K562 (cell line): ENCODE measurements around the gene ARHGAP10. TPM values are rescaled to one million over a fixed set of nuclear protein-coding genes. Genes with fewer than 3 reads are reported as not detected.

Experiments used
- ATF7 ChIP-seq: fragments of 450-650 bp; IDR thresholded peaks from 2 replicates; pipeline ENCODE4 v1.7.1; 2014; ENCODE audit warnings: mild to moderate bottlenecking, moderate library complexity
- C11orf30 ChIP-seq: fragments of 450-650 bp; IDR thresholded peaks from 2 replicates; pipeline ENCODE4 v1.6.1; 2016; ENCODE audit warnings: low read depth, mild to moderate bottlenecking
- CHD2 ChIP-seq: IDR thresholded peaks from 2 replicates; pipeline ENCODE4 v1.6.1; 2011; ENCODE audit warnings: low read depth, low read length
- CTCFL ChIP-seq: IDR thresholded peaks from 2 replicates; pipeline ENCODE4 v1.6.1; 2011; ENCODE audit warnings: borderline replicate concordance, low read depth, mild to moderate bottlenecking, moderate library complexity, low read length; ENCODE audit not compliant: insufficient read depth, poor library complexity, severe bottlenecking
- ILK ChIP-seq: fragments of 450-650 bp; IDR thresholded peaks from 2 replicates; pipeline ENCODE4 v1.6.1; 2016; ENCODE audit warnings: missing genetic modification characterization, low read depth, mild to moderate bottlenecking, missing compliant biosample characterization, moderate library complexity, borderline replicate concordance
- KAT7 ChIP-seq: sonication (generic); formaldehyde crosslinking; IDR thresholded peaks from 2 replicates; pipeline ENCODE4 v1.8.0; 2022; ENCODE audit warnings: missing genetic modification reagents, mild to moderate bottlenecking, borderline replicate concordance
- MED1 ChIP-seq: sonication (generic); formaldehyde crosslinking; IDR thresholded peaks from 2 replicates; pipeline ENCODE4 v1.8.1; 2023; ENCODE audit warnings: missing genetic modification reagents, borderline replicate concordance
- NBN ChIP-seq: fragments of 450-650 bp; IDR thresholded peaks from 2 replicates; pipeline ENCODE4 v1.6.1; 2016; ENCODE audit warnings: low read depth, mild to moderate bottlenecking
- NR2C1 ChIP-seq, 2 experiments: fragments of 450-650 bp; IDR thresholded peaks; 2 replicates each; pipeline ENCODE4 v1.6.1; 2017; ENCODE audit warnings: mild to moderate bottlenecking in 2 of 2, antibody characterized with exemption in 1 of 2, inconsistent platforms in 1 of 2, missing compliant biosample characterization in 1 of 2, missing genetic modification characterization in 1 of 2
- PATZ1 ChIP-seq: fragments of 250-450 bp; sonication (Bioruptor Pico); IDR thresholded peaks from 2 replicates; pipeline ENCODE4 v1.5.0; 2020; ENCODE audit warnings: mild to moderate bottlenecking, borderline replicate concordance
- RBM17 ChIP-seq: fragments of 200-400 bp; formaldehyde crosslinking; IDR thresholded peaks from 2 replicates; pipeline ENCODE4 v1.6.1; 2017; ENCODE audit warnings: low read depth, mild to moderate bottlenecking, low read length, borderline replicate concordance
- RUNX1 ChIP-seq: sonication (generic); IDR thresholded peaks from 2 replicates; pipeline ENCODE4 v1.6.1; 2016; ENCODE audit warnings: antibody characterized with exemption, low read depth
- SMARCE1 ChIP-seq: fragments of 450-650 bp; IDR thresholded peaks from 2 replicates; pipeline ENCODE4 v1.7.1; 2016; ENCODE audit warnings: mild to moderate bottlenecking
- SOX6 ChIP-seq: fragments of 450-650 bp; IDR thresholded peaks from 2 replicates; pipeline ENCODE4 v1.6.1; 2014; ENCODE audit warnings: mild to moderate bottlenecking
- THRB ChIP-seq: fragments of 450-650 bp; formaldehyde crosslinking; conservative IDR thresholded peaks from 2 replicates; pipeline ENCODE4 v1.4.0; 2022; ENCODE audit warnings: mild to moderate bottlenecking, missing genetic modification characterization
- ZNF212 ChIP-seq: fragments of 450-650 bp; formaldehyde crosslinking; IDR thresholded peaks from 2 replicates; pipeline ENCODE4 v1.4.0; 2020; ENCODE audit warnings: mild to moderate bottlenecking
- ZNF253 ChIP-seq: fragments of 250-450 bp; sonication (Bioruptor Pico); conservative IDR thresholded peaks from 2 replicates; pipeline ENCODE4 v1.6.1; 2021; ENCODE audit warnings: mild to moderate bottlenecking
- ZNF3 ChIP-seq: fragments of 250-450 bp; sonication (Bioruptor Pico); IDR thresholded peaks from 2 replicates; pipeline ENCODE4 v1.5.0; 2021; ENCODE audit warnings: mild to moderate bottlenecking, moderate library complexity
- ZNF347 ChIP-seq: fragments of 450-650 bp; formaldehyde crosslinking; IDR thresholded peaks from 2 replicates; pipeline ENCODE4 v1.4.0; 2020; ENCODE audit warnings: low read depth, mild to moderate bottlenecking, moderate library complexity
- ZNF384 ChIP-seq: IDR thresholded peaks from 2 replicates; pipeline ENCODE4 v1.6.1; 2012; ENCODE audit warnings: low read depth, low read length, improper control_type of control experiment
- ZNF695 ChIP-seq: fragments of 450-650 bp; formaldehyde crosslinking; IDR thresholded peaks from 2 replicates; pipeline ENCODE4 v1.4.0; 2020; ENCODE audit warnings: mild to moderate bottlenecking, moderate library complexity
- ZNF696 ChIP-seq: fragments of 250-450 bp; sonication (Bioruptor Pico); conservative IDR thresholded peaks from 2 replicates; pipeline ENCODE4 v1.4.0; 2020; ENCODE audit warnings: mild to moderate bottlenecking, moderate library complexity
- ZNF740 ChIP-seq, 3 experiments: fragments of 200-800 bp in 1 of 3; sonication (Bioruptor generic) in 1 of 3; sonication (generic) in 1 of 3; formaldehyde crosslinking in 1 of 3; IDR thresholded peaks; 2 replicates each; pipeline versions ENCODE4 v1.6.1 to v1.8.0; 2016 to 2022; ENCODE audit warnings: mild to moderate bottlenecking in 2 of 3, missing compliant biosample characterization in 2 of 3, missing genetic modification characterization in 2 of 3, missing genetic modification reagents in 1 of 3
- ZNF764 ChIP-seq: fragments of 250-450 bp; sonication (Bioruptor Pico); IDR thresholded peaks from 2 replicates; pipeline ENCODE4 v1.4.0; 2020; ENCODE audit warnings: low read depth, mild to moderate bottlenecking, moderate library complexity
- polyA plus RNA-seq, 8 experiments: library from polyadenylated mRNA; depleted of rRNA in 4 of 8; stranded (reverse) in 5 of 8; unstranded in 3 of 8; fragments of >200 nt; fragmentation: Nextera tagmentation in 2 of 8; fragmentation: Illumina TruSeq in 1 of 8; extraction: Ambion mirVana in 2 of 8; extraction: Trizol in 1 of 8; gene quantifications; 2 replicates each; pipeline versions ENCODE4 v1.2.1 to v1.2.3, GENCODE V29; 2011 to 2014; ENCODE audit warnings: inconsistent platforms in 1 of 8, missing spikeins in 1 of 8
- total RNA-seq, 7 experiments: library from RNA; depleted of rRNA in 6 of 7; stranded (reverse); fragments of >200 nt in 6 of 7; fragmentation: Illumina TruSeq in 2 of 7; extraction: Trizol in 2 of 7; gene quantifications; 2 replicates each; pipeline versions ENCODE4 v1.2.1 to v1.2.3, GENCODE V29; 2011 to 2021; ENCODE audit warnings: low replicate concordance in 1 of 7

The ARHGAP10 gene
- total and polyA plus RNA-seq, 9 of the 15 experiments (the other 6 are each of a cell fraction or from before 2014, with no cell fraction given) = 0.03 to 0.22 (median 0.06) TPM; not detected in 3

- TF ChIP-seq PATZ1 (CRISPR knock-in tag) (no peak), CTCFL (no peak), SOX6 (peak; percentile 63; the same call in 1 of the 2 replicates), SMARCE1 (no peak), ZNF347 (CRISPR knock-in tag) (no peak), ZNF253 (CRISPR knock-in tag) (no peak), ILK (tag) (no peak), ZNF384 (no peak), NR2C1 (IDR thresholded peaks at IDR 0.05) (no peak), NR2C1 (tag; IDR thresholded peaks at IDR 0.05) (no peak), MED1 (CRISPR knock-in tag) (no peak), RBM17 (no peak), NBN (no peak), C11orf30 (no peak), CHD2 (no peak), ZNF695 (CRISPR knock-in tag) (no peak), ZNF740 (CRISPR knock-in tag; IDR thresholded peaks at IDR 0.05) (no peak), ZNF740 (tag; IDR thresholded peaks at IDR 0.05) (no peak), ZNF764 (no peak), THRB (no peak), ZNF212 (CRISPR knock-in tag) (no peak), RUNX1 (no peak), KAT7 (CRISPR knock-in tag) (no peak), ZNF696 (CRISPR knock-in tag) (no peak), ATF7 (peak; percentile 41; the same call in 1 of the 2 replicates), ZNF3 (CRISPR knock-in tag) (no peak)
Observed at GRCh38 chr4:147717878-147718277, 14.0 kb upstream of the ARHGAP10 start (continued).
